ENCODE results near the gene GGT5. TPM values are rescaled to one million over a fixed set of nuclear protein-coding genes. Genes with fewer than 3 reads are reported as not detected.
"Not testable (repeated sequence)": the region's sequence is repeated elsewhere in the genome, so short reads cannot be mapped to it uniquely, and the experiment has no call there.

GGT5 gene
- total RNA-seq, 1 donor from 2014 or later = 5.0 TPM

- ATAC-seq = not testable (repeated sequence)
These were observed 17.4 kb upstream of the GGT5 start for GRCh38 chr22:24262185-24262749.

- peak; percentile 58 for ATAC-seq
These were observed 14.6 kb upstream of the GGT5 start for GRCh38 chr22:24259459-24259858.

GRCh38 chr22:24256736-24257135, 11.9 kb upstream of the GGT5 start:
- not testable (repeated sequence) for ATAC-seq

GRCh38 chr22:24256136-24256535, 11.3 kb upstream of the GGT5 start:
- not testable (repeated sequence) for ATAC-seq

- ATAC-seq = not testable (repeated sequence)
These were observed 8.2 kb upstream of the GGT5 start for GRCh38 chr22:24253126-24253525.

GRCh38 chr22:24251286-24251685, 6.4 kb upstream of the GGT5 start:
- ATAC-seq = not testable (repeated sequence)

- not testable (repeated sequence) for ATAC-seq
These were observed 4.5 kb upstream of the GGT5 start for GRCh38 chr22:24249413-24249812.

GRCh38 chr22:24248611-24249010, 3.7 kb upstream of the GGT5 start:
- ATAC-seq = not testable (repeated sequence)

- peak; percentile 96 for ATAC-seq
These were observed 2.9 kb upstream of the GGT5 start for GRCh38 chr22:24247564-24248344.

- no peak for ATAC-seq
These were observed 2.2 kb upstream of the GGT5 start for GRCh38 chr22:24247011-24247507.

GRCh38 chr22:24245584-24246561, 991 bp upstream of the GGT5 start:
- not testable (repeated sequence) for ATAC-seq

GRCh38 chr22:24244144-24244787, 616 bp downstream of the GGT5 start:
- ATAC-seq = peak; percentile 48

GRCh38 chr22:24243417-24243816, 1.5 kb downstream of the GGT5 start:
- ATAC-seq = peak; percentile 38

- ATAC-seq = not testable (repeated sequence)
These were observed 3.7 kb downstream of the GGT5 start for GRCh38 chr22:24240985-24241692.

GRCh38 chr22:24240381-24240780, 4.5 kb downstream of the GGT5 start:
- no peak for ATAC-seq

- ATAC-seq = peak; percentile 34
These were observed 6.7 kb downstream of the GGT5 start for GRCh38 chr22:24238101-24238694.

GRCh38 chr22:24236656-24237055, 8.2 kb downstream of the GGT5 start:
- no peak for ATAC-seq

- ATAC-seq = no peak
These were observed 9.6 kb downstream of the GGT5 start for GRCh38 chr22:24235315-24235714.

- ATAC-seq = no peak
These were observed 11.1 kb downstream of the GGT5 start for GRCh38 chr22:24233816-24234215.

GRCh38 chr22:24233235-24233634, 11.6 kb downstream of the GGT5 start:
- ATAC-seq = peak; percentile 14

GRCh38 chr22:24232725-24233124, 12.2 kb downstream of the GGT5 start:
- ATAC-seq = peak; percentile 12

Data from esophagus mucosa (tissue), 1 donor.